Left colon (tissue), 2 donors: ENCODE measurements around the gene TTN. TPM values are rescaled to one million over a fixed set of nuclear protein-coding genes. Genes with fewer than 3 reads are reported as not detected.

Experiments used
- ATAC-seq: fragments of 200-7000 bp; cut with Tn5 transposase; one replicate; pipeline ENCODE4 v1.9.1; 2020; ENCODE audit warnings: mild to moderate bottlenecking, moderate library complexity
- DNase-seq, 2 donors: peaks; one replicate each; pipeline ENCODE4 v3.0.0-alpha.2; 2020
- intact Hi-C, 2 donors: fragments of 100-400 bp; cut with DNase I in 1 of 2; cut with micrococcal nuclease in 1 of 2; formaldehyde crosslinking; loops; one replicate each; pipeline versions ENCODE4 v1.11.2 to v1.14.0; 2022; cut with DNase I, micrococcal nuclease
- total RNA-seq, 2 donors: library from RNA; stranded (reverse); fragmentation: NEBNext Ultra II Directional; extraction: Animal tissue kit (Norgen Biotek cat#: 25700); gene quantifications; one replicate each; pipeline ENCODE4 v1.2.1, GENCODE V29; 2021
- donor health status: DM: no; HTN: no; CAD: no.
- donor health status: DM: yes; HTN: yes; CAD: no.

The TTN gene
- total RNA-seq, 2 donors from 2014 or later: 1.7 to 3.4 TPM

- ATAC-seq (no peak), DNase-seq (no peak)
- intact Hi-C loops: no loop called here
These were observed 39.8 kb downstream of the TTN start for GRCh38 chr2:178767094-178768060.

GRCh38 chr2:178764097-178764496 is 43.1 kb downstream of the TTN start:
- DNase-seq (no peak), ATAC-seq (no peak)
- intact Hi-C loops: no loop called here

- intact Hi-C loops: no loop called here
- DNase-seq (no peak), ATAC-seq (no peak)
These were observed 45.4 kb downstream of the TTN start for GRCh38 chr2:178761759-178762371.

- ATAC-seq: no peak
- no peak for DNase-seq
- intact Hi-C loops: no loop called here
These were observed 50.4 kb downstream of the TTN start for GRCh38 chr2:178756843-178757242.

- intact Hi-C loops: no loop called here
- ATAC-seq (no peak), DNase-seq (no peak)
These were observed 50.9 kb downstream of the TTN start for GRCh38 chr2:178756343-178756742.

GRCh38 chr2:178747767-178748166 is 59.5 kb downstream of the TTN start:
- DNase-seq: no peak
- intact Hi-C loops: no loop called here
- ATAC-seq: no peak

- ATAC-seq (no peak), DNase-seq (no peak)
- intact Hi-C loops: no loop called here
These were observed 72.7 kb downstream of the TTN start for GRCh38 chr2:178734518-178734917.

- no peak for ATAC-seq
- DNase-seq: no peak
- intact Hi-C loops: no loop called here
These were observed 73.2 kb downstream of the TTN start for GRCh38 chr2:178733975-178734374.

GRCh38 chr2:178732913-178733312 is 74.3 kb downstream of the TTN start:
- intact Hi-C loops: no loop called here
- ATAC-seq (no peak), DNase-seq (no peak)

- intact Hi-C loops: no loop called here
- ATAC-seq (no peak), DNase-seq (no peak)
These were observed 75.9 kb downstream of the TTN start for GRCh38 chr2:178731300-178731699.

- ATAC-seq (no peak), DNase-seq (no peak)
- intact Hi-C loops: no loop called here
These were observed 77.2 kb downstream of the TTN start for GRCh38 chr2:178730049-178730448.

- ATAC-seq: no peak
- DNase-seq: no peak
- intact Hi-C loops: no loop called here
These were observed 83.4 kb downstream of the TTN start for GRCh38 chr2:178723786-178724346.

GRCh38 chr2:178722296-178722695 is 84.9 kb downstream of the TTN start:
- ATAC-seq: no peak
- DNase-seq: no peak
- intact Hi-C loops: no loop called here

- ATAC-seq (no peak), DNase-seq (no peak)
- intact Hi-C loops: no loop called here
These were observed 88.2 kb downstream of the TTN start for GRCh38 chr2:178718988-178719387.

GRCh38 chr2:178718283-178718682 is 88.9 kb downstream of the TTN start:
- DNase-seq (no peak), ATAC-seq (no peak)
- intact Hi-C loops: no loop called here

- intact Hi-C loops: no loop called here
- no peak for ATAC-seq
- DNase-seq: no peak
These were observed 90.8 kb downstream of the TTN start for GRCh38 chr2:178716394-178716793.

- intact Hi-C loops: no loop called here
- DNase-seq (no peak), ATAC-seq (no peak)
These were observed 91.9 kb downstream of the TTN start for GRCh38 chr2:178715366-178715765.

- no peak for ATAC-seq
- no peak for DNase-seq
- intact Hi-C loops: no loop called here
These were observed 99.7 kb downstream of the TTN start for GRCh38 chr2:178707476-178707875.

GRCh38 chr2:178704876-178705275 is 102.3 kb downstream of the TTN start:
- intact Hi-C loops: no loop called here

GRCh38 chr2:178702361-178702760 is 104.9 kb downstream of the TTN start:
- intact Hi-C loops: no loop called here
- no peak for ATAC-seq
- no peak for DNase-seq

More at GRCh38 chr2:178704876-178705275, 102.3 kb downstream of the TTN start:
- ATAC-seq: no peak
- no peak for DNase-seq
